WTC11 (cell line): ENCODE data around the gene CD3E.

ENCODE experiments used
- ATF2 ChIP-seq: sonication (generic); formaldehyde crosslinking; IDR thresholded peaks from 2 replicates; pipeline ENCODE4 v1.8.1; 2022; ENCODE audit warnings: low read depth, missing genetic modification reagents, borderline replicate concordance
- CTCF ChIP-seq: fragments of 200-600 bp; IDR thresholded peaks from 2 replicates; pipeline ENCODE4 v1.8.0; 2022; ENCODE audit warnings: antibody characterized with exemption
- ELF4 ChIP-seq: sonication (generic); formaldehyde crosslinking; IDR thresholded peaks from 2 replicates; pipeline ENCODE4 v1.8.1; 2022; ENCODE audit warnings: low read depth, mild to moderate bottlenecking, moderate library complexity, missing genetic modification reagents
- NR2C2 ChIP-seq: sonication (generic); formaldehyde crosslinking; IDR thresholded peaks from 2 replicates; pipeline ENCODE4 v1.8.0; 2022; ENCODE audit warnings: mild to moderate bottlenecking, missing genetic modification reagents
- TP53 ChIP-seq: sonication (generic); formaldehyde crosslinking; IDR thresholded peaks from 2 replicates; pipeline ENCODE4 v1.8.1; 2023; ENCODE audit warnings: mild to moderate bottlenecking, missing genetic modification reagents
- ZBTB21 ChIP-seq: sonication (generic); formaldehyde crosslinking; IDR thresholded peaks from 2 replicates; pipeline ENCODE4 v1.8.1; 2023; ENCODE audit warnings: mild to moderate bottlenecking, missing genetic modification reagents, borderline replicate concordance
- ZNF121 ChIP-seq: sonication (generic); formaldehyde crosslinking; IDR thresholded peaks from 2 replicates; pipeline ENCODE4 v1.8.0; 2023; ENCODE audit warnings: missing genetic modification reagents
- TF ChIP-seq, protein P1 (sequence below): sonication (generic); formaldehyde crosslinking; IDR thresholded peaks from 2 replicates; pipeline ENCODE4 v1.8.1; 2023; ENCODE audit warnings: mild to moderate bottlenecking, missing genetic modification reagents, moderate library complexity
- TF ChIP-seq, protein P2 (sequence below): sonication (generic); formaldehyde crosslinking; IDR thresholded peaks from 2 replicates; pipeline ENCODE4 v1.8.0; 2022; ENCODE audit warnings: mild to moderate bottlenecking, missing genetic modification reagents

DNA sequence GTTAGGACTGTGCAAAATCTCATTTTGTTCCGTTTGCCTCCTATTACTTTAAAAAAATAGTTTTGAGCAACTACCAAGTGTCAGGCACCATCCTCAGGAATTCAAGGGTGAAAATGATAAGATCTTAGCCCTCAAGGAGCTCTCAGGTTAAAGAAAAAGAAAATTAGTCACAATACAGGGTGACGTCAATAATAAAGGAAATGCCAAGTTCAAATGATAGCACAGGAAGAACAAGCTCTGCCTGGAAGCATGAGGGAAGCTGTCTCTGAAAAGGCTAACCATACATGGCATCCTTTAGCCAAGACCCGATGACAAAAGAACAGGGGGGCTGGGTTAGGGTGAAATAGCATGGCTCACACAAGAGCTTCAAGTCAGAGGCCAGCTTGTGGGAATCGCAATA, 29.4 kb upstream of the CD3E start:
- TF ChIP-seq ZNF121 (CRISPR knock-in tag) (no peak), ATF2 (CRISPR knock-in tag) (no peak), ZBTB21 (CRISPR knock-in tag) (no peak), CTCF (no peak), TP53 (CRISPR knock-in tag) (no peak), ELF4 (no peak), NR2C2 (CRISPR knock-in tag) (no peak)
- TF ChIP-seq, protein P1, sequence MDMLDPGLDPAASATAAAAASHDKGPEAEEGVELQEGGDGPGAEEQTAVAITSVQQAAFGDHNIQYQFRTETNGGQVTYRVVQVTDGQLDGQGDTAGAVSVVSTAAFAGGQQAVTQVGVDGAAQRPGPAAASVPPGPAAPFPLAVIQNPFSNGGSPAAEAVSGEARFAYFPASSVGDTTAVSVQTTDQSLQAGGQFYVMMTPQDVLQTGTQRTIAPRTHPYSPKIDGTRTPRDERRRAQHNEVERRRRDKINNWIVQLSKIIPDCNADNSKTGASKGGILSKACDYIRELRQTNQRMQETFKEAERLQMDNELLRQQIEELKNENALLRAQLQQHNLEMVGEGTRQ (CRISPR knock-in tag) = no peak
- TF ChIP-seq, protein P2, sequence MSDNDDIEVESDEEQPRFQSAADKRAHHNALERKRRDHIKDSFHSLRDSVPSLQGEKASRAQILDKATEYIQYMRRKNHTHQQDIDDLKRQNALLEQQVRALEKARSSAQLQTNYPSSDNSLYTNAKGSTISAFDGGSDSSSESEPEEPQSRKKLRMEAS (CRISPR knock-in tag) = no peak
